Uterus (tissue), 2 donors: ENCODE results near the gene SNX6.

Source experiments
- CTCF ChIP-seq, 4 experiments: fragments of 200-600 bp in 2 of 4; fragments of 450-650 bp in 2 of 4; sonication (generic) in 2 of 4; IDR thresholded peaks; one replicate each; pipeline ENCODE4 v1.5.1; 2016 to 2019; ENCODE audit warnings: antibody characterized with exemption in 4 of 4, mild to moderate bottlenecking in 2 of 4, moderate library complexity in 1 of 4
- POLR2A ChIP-seq, 2 donors: fragments of 450-650 bp; IDR thresholded peaks; one replicate each; pipeline ENCODE4 v1.6.1; 2016; ENCODE audit warnings: antibody characterized with exemption in 2 of 2, mild to moderate bottlenecking in 1 of 2, moderate library complexity in 1 of 2

GRCh38 chr14:34568803-34569202 is 61.1 kb downstream of the SNX6 start:
- TF ChIP-seq CTCF (IDR thresholded peaks at IDR 0.05) (no peak), POLR2A (IDR thresholded peaks at IDR 0.05) (no peak)
